ENCODE measurements around the gene CDH1.

Gene CDH1

GRCh38 chr16:68790944-68791343 lies 53.9 kb downstream of the CDH1 start:
- no peak for TF ChIP-seq CTCF (IDR thresholded peaks at IDR 0.05; ENCODE audit: low read depth, low read length)
- no peak overlapping the region for H3K4me3 ChIP-seq (ENCODE audit: low read depth, low read length)

GRCh38 chr16:68792465-68793324 lies 55.6 kb downstream of the CDH1 start:
- TF ChIP-seq CTCF (IDR thresholded peaks at IDR 0.05; ENCODE audit: low read depth, low read length), result no peak
- H3K4me3 ChIP-seq (ENCODE audit: low read depth, low read length), result no peak overlapping the region

- TF ChIP-seq CTCF (IDR thresholded peaks at IDR 0.05; ENCODE audit: low read depth, low read length), result no peak
- no peak overlapping the region for H3K4me3 ChIP-seq (ENCODE audit: low read depth, low read length)
Measured at GRCh38 chr16:68793401-68793857, 56.3 kb downstream of the CDH1 start.

- H3K4me3 ChIP-seq (ENCODE audit: low read depth, low read length), result no peak overlapping the region
- no peak for TF ChIP-seq CTCF (IDR thresholded peaks at IDR 0.05; ENCODE audit: low read depth, low read length)
Measured at GRCh38 chr16:68798398-68798797, 61.3 kb downstream of the CDH1 start.

- no peak overlapping the region for H3K4me3 ChIP-seq (ENCODE audit: low read depth, low read length)
- peak; percentile 87 for TF ChIP-seq CTCF (IDR thresholded peaks at IDR 0.05; ENCODE audit: low read depth, low read length)
Measured at GRCh38 chr16:68800257-68800875, 63.3 kb downstream of the CDH1 start.

GRCh38 chr16:68802190-68802589 lies 65.1 kb downstream of the CDH1 start:
- no peak for TF ChIP-seq CTCF (IDR thresholded peaks at IDR 0.05; ENCODE audit: low read depth, low read length)
- H3K4me3 ChIP-seq (ENCODE audit: low read depth, low read length), result no peak overlapping the region

GRCh38 chr16:68806422-68806821 lies 69.3 kb downstream of the CDH1 start:
- no peak for TF ChIP-seq CTCF (IDR thresholded peaks at IDR 0.05; ENCODE audit: low read depth, low read length)

More at GRCh38 chr16:68806422-68806821, 69.3 kb downstream of the CDH1 start:
- H3K4me3 ChIP-seq (ENCODE audit: low read depth, low read length), result no peak overlapping the region
